ENCODE measurements around the gene SLC19A2.

DNA sequence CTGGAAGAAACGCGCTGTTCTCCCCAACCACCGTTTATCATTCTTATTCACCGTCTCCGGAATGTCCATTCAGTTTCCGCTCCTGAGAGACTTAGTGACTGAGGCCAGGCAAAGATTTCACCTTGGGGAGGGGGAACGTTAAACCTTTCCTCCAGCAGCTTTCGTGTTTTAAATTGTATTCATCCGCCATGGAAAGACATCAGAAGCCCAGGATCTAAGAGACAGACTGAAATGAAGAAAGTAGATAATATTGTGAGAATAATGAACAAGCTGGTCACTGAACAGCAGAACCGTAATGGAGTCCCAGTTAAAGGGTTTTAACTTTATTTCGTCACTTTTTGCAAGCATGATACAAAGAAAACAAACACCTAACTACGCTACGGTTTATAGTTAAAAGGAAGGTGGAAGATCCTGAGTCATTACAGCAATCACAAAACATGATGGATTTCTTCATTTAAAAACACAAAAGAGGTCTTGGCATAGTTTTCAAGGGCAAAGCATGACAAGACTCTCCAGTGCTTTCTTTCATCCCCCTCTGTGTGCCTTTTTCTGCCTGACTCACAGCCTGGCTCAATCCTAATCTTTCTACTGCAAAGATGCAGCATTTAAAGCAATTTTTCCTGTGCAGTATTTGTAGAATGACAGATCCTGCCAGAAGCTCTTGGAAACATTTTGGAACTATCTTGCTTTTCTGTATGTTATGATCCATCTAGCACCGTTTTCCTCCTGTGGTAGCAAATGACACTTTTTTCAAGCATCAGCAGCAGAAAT lies 722 bp upstream of the SLC19A2 start:
- TF ChIP-seq, protein P1, sequence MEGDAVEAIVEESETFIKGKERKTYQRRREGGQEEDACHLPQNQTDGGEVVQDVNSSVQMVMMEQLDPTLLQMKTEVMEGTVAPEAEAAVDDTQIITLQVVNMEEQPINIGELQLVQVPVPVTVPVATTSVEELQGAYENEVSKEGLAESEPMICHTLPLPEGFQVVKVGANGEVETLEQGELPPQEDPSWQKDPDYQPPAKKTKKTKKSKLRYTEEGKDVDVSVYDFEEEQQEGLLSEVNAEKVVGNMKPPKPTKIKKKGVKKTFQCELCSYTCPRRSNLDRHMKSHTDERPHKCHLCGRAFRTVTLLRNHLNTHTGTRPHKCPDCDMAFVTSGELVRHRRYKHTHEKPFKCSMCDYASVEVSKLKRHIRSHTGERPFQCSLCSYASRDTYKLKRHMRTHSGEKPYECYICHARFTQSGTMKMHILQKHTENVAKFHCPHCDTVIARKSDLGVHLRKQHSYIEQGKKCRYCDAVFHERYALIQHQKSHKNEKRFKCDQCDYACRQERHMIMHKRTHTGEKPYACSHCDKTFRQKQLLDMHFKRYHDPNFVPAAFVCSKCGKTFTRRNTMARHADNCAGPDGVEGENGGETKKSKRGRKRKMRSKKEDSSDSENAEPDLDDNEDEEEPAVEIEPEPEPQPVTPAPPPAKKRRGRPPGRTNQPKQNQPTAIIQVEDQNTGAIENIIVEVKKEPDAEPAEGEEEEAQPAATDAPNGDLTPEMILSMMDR (IDR thresholded peaks at IDR 0.05; ENCODE audit: borderline replicate concordance, extremely low read depth, low read length, poor library complexity, severe bottlenecking) = no peak
- TF ChIP-seq EZH2 (IDR thresholded peaks at IDR 0.05; ENCODE audit: borderline replicate concordance, low read depth, low read length, severe bottlenecking) = no peak

Data from DND-41 (cell line).